ENCODE measurements around the gene GLB1L. TPM values are rescaled to one million over a fixed set of nuclear protein-coding genes. Genes with fewer than 3 reads are reported as not detected.
A peak's percentile ranks its signal among the peaks of the same experiment; 100 is the strongest.

The GLB1L gene
- polyA plus RNA-seq, 1 of the 3 experiments (the other 2 are of a cell fraction), result 11.7 TPM

DNA sequence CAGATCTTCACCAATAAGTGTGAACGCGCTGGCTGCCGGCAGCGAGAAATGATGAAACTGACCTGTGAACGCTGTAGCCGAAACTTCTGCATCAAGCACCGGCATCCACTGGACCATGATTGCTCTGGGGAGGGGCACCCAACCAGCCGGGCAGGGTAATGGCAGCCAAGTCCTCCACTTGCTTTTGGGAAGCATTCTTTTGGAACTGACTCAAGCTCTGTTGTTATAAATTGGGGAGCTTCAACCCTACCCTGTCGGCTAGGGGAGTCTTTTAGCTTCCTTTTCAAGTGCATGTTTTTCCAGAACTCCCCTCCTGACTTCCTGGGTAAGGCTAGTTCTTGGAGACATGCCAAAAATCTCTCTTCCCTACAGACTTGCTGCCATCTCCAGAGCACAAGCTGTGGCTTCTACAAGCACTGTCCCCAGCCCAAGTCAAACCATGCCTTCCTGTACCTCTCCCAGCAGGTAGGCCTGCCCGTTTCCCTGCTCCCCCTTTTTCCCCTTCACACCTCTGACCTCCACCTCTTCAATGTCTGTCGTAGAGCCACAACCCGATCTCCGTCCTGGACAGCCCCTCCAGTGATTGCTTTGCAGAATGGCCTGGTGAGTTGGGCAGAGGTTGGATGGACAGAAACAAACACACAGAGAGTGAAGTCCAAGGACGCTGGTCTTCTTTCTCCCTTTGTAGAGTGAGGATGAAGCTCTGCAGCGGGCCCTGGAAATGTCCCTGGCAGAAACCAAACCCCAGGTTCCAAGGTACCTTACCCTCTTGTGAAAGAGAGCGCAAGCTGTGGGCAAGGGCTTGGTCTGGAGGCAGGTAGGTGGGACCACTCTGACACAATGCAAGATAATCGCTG lies 37.1 kb downstream of the GLB1L start:
- peak; percentile 51 for DNase-seq
- POLR2A ChIA-PET, result interaction anchor here (1.1 to 4.6 kb wide), 2 partner anchors 9 to 32 kb away, joined by 4 to 52 read pairs; partner anchors contain the start of genes ABCB6 and CNPPD1
- Histone ChIP-seq H3K27me3 (ENCODE audit: insufficient read depth) (no peaks in the 10 kb centered on the region), H3K36me3 (replicated peaks in 1 of 2; ENCODE audit: control insufficient read depth in 1 of 2, insufficient read depth in 2 of 2, low read length in 1 of 2) (peaks cover 9 to 31% of the 10 kb centered on the region in 2 experiments), H3K4me1 (ENCODE audit: control insufficient read depth in 1 of 2, insufficient read depth in 2 of 2, low read depth in 1 of 2, low read length in 1 of 2) (peaks cover 13 to 20% of the 10 kb centered on the region in 2 experiments; a peak in 3 of 4 replicates), H3K79me2 (ENCODE audit: insufficient read depth) (no peaks in the 10 kb centered on the region), H4K20me1 (ENCODE audit: insufficient read depth) (no peaks in the 10 kb centered on the region), H3F3A (replicated peaks; ENCODE audit: insufficient read depth) (peaks cover 15% of the 10 kb centered on the region), H3K27ac (ENCODE audit: low read depth in 2 of 2, low read length in 1 of 2) (peak overlapping the region in 1 of 2 experiments; percentile 83; a peak in 2 of 4 replicates), H2AFZ (ENCODE audit: low read depth) (no peak overlapping the region), H3K9me3 (no peaks in the 10 kb centered on the region), H3K9ac (0 out of 2 replicates have a peak overlapping the region, but pooled peaks have one; percentile 17), H3K9me2 (no peaks in the 10 kb centered on the region), H3K4me2 (peak overlapping the region; percentile 86), H3K4me3 (ENCODE audit: low read depth in 2 of 2, low read length in 1 of 2) (peak overlapping the region; percentile 69)
- CTCF ChIA-PET, result interaction anchor here (1.1 to 4.0 kb wide), 3 partner anchors 10 to 37 kb away, joined by 3 to 26 read pairs (median 16); partner anchors contain the start of genes ABCB6 and SLC23A3
- TF ChIP-seq FOXM1 (IDR thresholded peaks at IDR 0.05; ENCODE audit: low read depth) (no peak), RCOR1 (IDR thresholded peaks at IDR 0.05; ENCODE audit: low read length) (no peak), EP300 (IDR thresholded peaks at IDR 0.05; ENCODE audit: borderline replicate concordance in 1 of 2, low read depth in 1 of 2, low read length in 1 of 2) (no peak), NRF1 (IDR thresholded peaks at IDR 0.05; ENCODE audit: low read depth, low read length) (no peak), MXI1 (IDR thresholded peaks at IDR 0.05; ENCODE audit: low read depth, low read length) (no peak), RXRA (IDR thresholded peaks at IDR 0.05; ENCODE audit: borderline replicate concordance, low read depth) (no peak), SIN3A (IDR thresholded peaks at IDR 0.05; ENCODE audit: borderline replicate concordance, low read depth, low read length) (no peak), IRF3 (IDR thresholded peaks at IDR 0.05; ENCODE audit: low read depth, low read length) (no peak), JUND (IDR thresholded peaks at IDR 0.05) (no peak), POLR2AphosphoS5 (IDR thresholded peaks at IDR 0.05; ENCODE audit: low read depth, low read length) (no peak), RAD21 (IDR thresholded peaks at IDR 0.05; ENCODE audit: low read length) (no peak), FOSL2 (IDR thresholded peaks at IDR 0.05; ENCODE audit: borderline replicate concordance, low read depth) (no peak), REST (IDR thresholded peaks at IDR 0.05; ENCODE audit: low read depth, low read length) (no peak), EZH2phosphoT487 (IDR thresholded peaks at IDR 0.05; ENCODE audit: borderline replicate concordance, low read depth) (no peak), TCF12 (IDR thresholded peaks at IDR 0.05) (no peak)
- WGBS (ENCODE audit: low lambda C conversion rate), result 65% methylated on average over 14 of the region's 17 CpGs
